SK-N-SH (cell line): ENCODE measurements around the gene TLCD2. TPM values are rescaled to one million over a fixed set of nuclear protein-coding genes. Genes with fewer than 3 reads are reported as not detected.
A peak's percentile ranks its signal among the peaks of the same experiment; 100 is the strongest.

ENCODE experiments used
- CTCF ChIA-PET: fragments of 300-600, 350-600 bp; formaldehyde crosslinking; extraction: SDS; loops from one replicate; lab custom pipeline; 2021; lab: Yijun Ruan, JAX
- POLR2A ChIA-PET: fragments of 350-600 bp; sonication (Branson Sonifier 250); formaldehyde crosslinking; extraction: SDS; loops from one replicate; lab custom pipeline; 2020; ENCODE audit warnings: antibody characterized with exemption, inconsistent platforms; lab: Yijun Ruan, JAX
- DNase-seq: peaks from one replicate; pipeline ENCODE4 v3.0.0; 2012
- H2AFZ ChIP-seq: fragments of 200-600 bp; sonication (generic); 2 replicates; pipeline ENCODE4 v1.8.1; 2016; ENCODE audit warnings: antibody characterized with exemption, mild to moderate bottlenecking, low read depth
- H3F3A ChIP-seq: fragments of 200-600 bp; sonication (generic); replicated peaks from 2 replicates; pipeline ENCODE3; 2016; ENCODE audit warnings: antibody characterized with exemption, mild to moderate bottlenecking; ENCODE audit not compliant: insufficient read depth
- H3K27ac ChIP-seq, 2 experiments: fragments of 200-500 bp in 1 of 2; fragments of 200-600 bp in 1 of 2; sonication (Bioruptor generic) in 1 of 2; sonication (generic), shearing (Covaris generic) in 1 of 2; 2 replicates each; pipeline versions ENCODE4 v1.5.1 to v1.6.1; 2014 to 2016; ENCODE audit warnings: low read depth in 2 of 2, inconsistent platforms in 1 of 2, low read length in 1 of 2, mild to moderate bottlenecking in 1 of 2, mixed read lengths in 1 of 2
- H3K27me3 ChIP-seq: fragments of 200-600 bp; sonication (generic), shearing (Covaris generic); 2 replicates; pipeline ENCODE4 v1.6.1; 2016; ENCODE audit warnings: mixed run types; ENCODE audit not compliant: insufficient read depth
- H3K36me3 ChIP-seq, 2 experiments: fragments of 200-500 bp in 1 of 2; fragments of 200-600 bp in 1 of 2; sonication (Bioruptor generic) in 1 of 2; sonication (generic) in 1 of 2; replicated peaks in 1 of 2; 2 replicates each; pipeline versions ENCODE3 to v1.5.1; 2014 to 2016; ENCODE audit warnings: low read length in 1 of 2, mild to moderate bottlenecking in 1 of 2; ENCODE audit not compliant: insufficient read depth in 2 of 2, control insufficient read depth in 1 of 2
- H3K4me1 ChIP-seq, 2 experiments: fragments of 200-500 bp in 1 of 2; fragments of 200-600 bp in 1 of 2; sonication (Bioruptor generic) in 1 of 2; sonication (generic), shearing (Covaris generic) in 1 of 2; 2 replicates each; pipeline versions ENCODE4 v1.5.1 to v1.6.1; 2014 to 2016; ENCODE audit warnings: low read depth in 1 of 2, low read length in 1 of 2, mixed run types in 1 of 2; ENCODE audit not compliant: insufficient read depth in 2 of 2, control insufficient read depth in 1 of 2
- H3K4me2 ChIP-seq: fragments of 200-600 bp; sonication (generic), shearing (Covaris generic); 2 replicates; pipeline ENCODE4 v1.6.1; 2017; ENCODE audit warnings: mixed run types
- H3K4me3 ChIP-seq, 2 experiments: fragments of 200-500 bp in 1 of 2; fragments of 200-600 bp in 1 of 2; sonication (Bioruptor generic) in 1 of 2; sonication (generic), shearing (Covaris generic) in 1 of 2; 2 replicates each; pipeline versions ENCODE4 v1.5.1 to v1.8.1; 2014 to 2016; ENCODE audit warnings: low read depth in 2 of 2, inconsistent platforms in 1 of 2, low read length in 1 of 2, mild to moderate bottlenecking in 1 of 2, mixed read lengths in 1 of 2, moderate library complexity in 1 of 2
- H3K79me2 ChIP-seq: fragments of 200-600 bp; sonication (generic); 2 replicates; pipeline ENCODE4 v1.8.1; 2017; ENCODE audit warnings: mild to moderate bottlenecking; ENCODE audit not compliant: insufficient read depth
- H3K9ac ChIP-seq: fragments of 200-600 bp; sonication (generic); 2 replicates; pipeline ENCODE4 v1.6.1; 2017; ENCODE audit warnings: mixed run types
- H3K9me2 ChIP-seq: fragments of 200-600 bp; sonication (generic); 2 replicates; pipeline ENCODE4 v1.6.1; 2017; ENCODE audit warnings: mixed run types
- H3K9me3 ChIP-seq: fragments of 200-600 bp; sonication (generic); 2 replicates; pipeline ENCODE4 v1.6.1; 2017; ENCODE audit warnings: mixed run types, mild to moderate bottlenecking, moderate library complexity
- H4K20me1 ChIP-seq: fragments of 200-600 bp; sonication (generic); 2 replicates; pipeline ENCODE4 v1.6.1; 2017; ENCODE audit warnings: mild to moderate bottlenecking, mixed run types; ENCODE audit not compliant: insufficient read depth
- CHD2 ChIP-seq: fragments of 150-350 bp; IDR thresholded peaks from 2 replicates; pipeline ENCODE4 v1.6.1; 2018; ENCODE audit warnings: low read length; ENCODE audit not compliant: partially characterized antibody
- ELF1 ChIP-seq: IDR thresholded peaks from 2 replicates; pipeline ENCODE4 v1.4.0; 2012
- GABPA ChIP-seq: IDR thresholded peaks from 2 replicates; pipeline ENCODE4 v1.4.0; 2012; ENCODE audit warnings: low read depth, mild to moderate bottlenecking
- MXI1 ChIP-seq: IDR thresholded peaks from 2 replicates; pipeline ENCODE4 v1.6.1; 2012; ENCODE audit warnings: mild to moderate bottlenecking, low read depth, low read length, improper control_type of control experiment
- POLR2AphosphoS5 ChIP-seq: IDR thresholded peaks from 2 replicates; pipeline ENCODE4 v1.6.1; 2012; ENCODE audit warnings: low read depth, low read length
- RCOR1 ChIP-seq: fragments of 150-350 bp; IDR thresholded peaks from 2 replicates; pipeline ENCODE4 v1.6.1; 2017; ENCODE audit warnings: antibody characterized with exemption, low read length
- RFX5 ChIP-seq: IDR thresholded peaks from 2 replicates; pipeline ENCODE4 v1.6.1; 2012; ENCODE audit warnings: mild to moderate bottlenecking, improper control_type of control experiment, low read length
- RXRA ChIP-seq: IDR thresholded peaks from 2 replicates; pipeline ENCODE4 v1.4.0; 2012; ENCODE audit warnings: low read depth, mild to moderate bottlenecking, borderline replicate concordance
- SIN3A ChIP-seq: IDR thresholded peaks from 2 replicates; pipeline ENCODE4 v1.6.1; 2012; ENCODE audit warnings: low read depth, mild to moderate bottlenecking, low read length, moderate library complexity, borderline replicate concordance
- SMC3 ChIP-seq: IDR thresholded peaks from 2 replicates; pipeline ENCODE4 v1.6.1; 2012; ENCODE audit warnings: low read depth, low read length, improper control_type of control experiment
- TEAD4 ChIP-seq: IDR thresholded peaks from 2 replicates; pipeline ENCODE4 v1.4.0; 2012; ENCODE audit warnings: mild to moderate bottlenecking, borderline replicate concordance; ENCODE audit not compliant: insufficient read depth
- YY1 ChIP-seq: IDR thresholded peaks from 2 replicates; pipeline ENCODE4 v1.4.0; 2012; ENCODE audit warnings: low read depth, mild to moderate bottlenecking
- WGBS: methylation state at CpG from one replicate; pipeline ENCODE4 v1.1.6; 2017; ENCODE audit warnings: low lambda C conversion rate; 5-methylcytosine and 5-hydroxymethylcytosine counted together
- polyA plus RNA-seq, 3 experiments: library from polyadenylated mRNA; depleted of rRNA; stranded (reverse); fragments of >200 nt; gene quantifications; 2 replicates each; pipeline ENCODE4 v1.2.3, GENCODE V29; 2012
- TF ChIP-seq, protein P1 (sequence below): IDR thresholded peaks from 2 replicates; pipeline ENCODE4 v1.4.0; 2012; ENCODE audit warnings: low read depth
- TF ChIP-seq, protein P2 (sequence below): fragments of 150-350 bp; IDR thresholded peaks from 2 replicates; pipeline ENCODE4 v1.6.1; 2016; ENCODE audit warnings: mild to moderate bottlenecking, low read depth, low read length
- TF ChIP-seq, protein P3 (sequence below): IDR thresholded peaks from 2 replicates; pipeline ENCODE4 v1.4.0; 2012; ENCODE audit warnings: low read depth, borderline replicate concordance
- TF ChIP-seq, protein P4 (sequence below): fragments of 200-600 bp; sonication (generic); IDR thresholded peaks from 2 replicates; pipeline ENCODE4 v1.6.1; 2017; ENCODE audit warnings: antibody characterized with exemption, mild to moderate bottlenecking, moderate library complexity

The TLCD2 gene
- polyA plus RNA-seq, 1 of the 3 experiments (the other 2 are of a cell fraction) = 1.3 TPM

DNA sequence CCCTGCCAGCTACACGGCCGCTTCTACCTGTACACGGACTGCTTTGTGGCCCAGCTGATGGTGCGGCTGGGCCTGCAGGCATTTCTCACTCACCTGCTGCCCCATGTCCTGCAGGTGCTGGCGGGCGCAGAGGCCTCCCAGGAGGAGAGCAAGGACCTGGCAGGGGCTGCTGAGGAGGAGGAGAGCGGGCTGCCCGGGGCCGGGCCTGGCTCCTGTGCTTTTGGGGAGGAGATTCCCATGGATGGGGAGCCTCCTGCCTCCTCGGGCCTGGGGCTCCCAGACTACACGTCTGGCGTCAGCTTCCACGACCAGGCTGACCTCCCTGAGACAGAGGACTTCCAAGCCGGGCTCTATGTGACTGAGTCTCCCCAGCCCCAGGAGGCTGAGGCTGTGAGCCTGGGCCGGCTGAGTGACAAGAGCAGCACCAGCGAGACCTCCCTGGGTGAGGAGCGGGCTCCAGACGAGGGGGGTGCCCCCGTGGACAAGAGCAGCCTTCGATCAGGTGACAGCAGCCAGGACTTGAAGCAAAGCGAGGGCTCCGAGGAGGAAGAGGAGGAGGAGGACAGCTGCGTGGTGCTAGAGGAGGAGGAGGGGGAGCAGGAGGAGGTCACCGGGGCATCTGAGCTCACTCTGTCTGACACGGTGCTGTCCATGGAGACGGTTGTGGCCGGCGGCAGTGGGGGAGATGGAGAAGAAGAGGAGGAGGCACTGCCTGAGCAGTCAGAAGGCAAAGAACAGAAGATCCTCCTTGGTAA is 17.9 kb upstream of the TLCD2 start:
- H3F3A ChIP-seq = peaks cover 6% of the 10 kb centered on the region
- ChIA-PET POLR2A (no interaction called here), CTCF (interaction anchor here (1.0 to 1.6 kb wide), 2 partner anchors 28 to 56 kb away, joined by 3 to 6 read pairs; no protein-coding TSS in a partner anchor)
- no peak overlapping the region for H2AFZ ChIP-seq
- H3K4me1 ChIP-seq = peaks cover 0 to 8% of the 10 kb centered on the region in 2 experiments; a peak in 2 of 4 replicates
- DNase-seq = peak; percentile 16
- no peaks in the 10 kb centered on the region for H3K9me2 ChIP-seq
- H3K79me2 ChIP-seq = peaks cover 4% of the 10 kb centered on the region; the same call in 1 of the 2 replicates
- H3K27ac ChIP-seq = no peak overlapping the region
- peaks cover 0 to 34% of the 10 kb centered on the region in 2 experiments for H3K36me3 ChIP-seq
- H3K27me3 ChIP-seq = no peaks in the 10 kb centered on the region
- no peaks in the 10 kb centered on the region for H3K9me3 ChIP-seq
- no peak overlapping the region for H3K9ac ChIP-seq
- 90% methylated on average over 22 of the region's 28 CpGs for WGBS
- H3K4me2 ChIP-seq = no peak overlapping the region
- TF ChIP-seq ELF1 = no peak
- TF ChIP-seq, protein P1, sequence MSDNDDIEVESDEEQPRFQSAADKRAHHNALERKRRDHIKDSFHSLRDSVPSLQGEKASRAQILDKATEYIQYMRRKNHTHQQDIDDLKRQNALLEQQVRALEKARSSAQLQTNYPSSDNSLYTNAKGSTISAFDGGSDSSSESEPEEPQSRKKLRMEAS = no peak
- no peak for TF ChIP-seq CHD2
- TF ChIP-seq, protein P2, sequence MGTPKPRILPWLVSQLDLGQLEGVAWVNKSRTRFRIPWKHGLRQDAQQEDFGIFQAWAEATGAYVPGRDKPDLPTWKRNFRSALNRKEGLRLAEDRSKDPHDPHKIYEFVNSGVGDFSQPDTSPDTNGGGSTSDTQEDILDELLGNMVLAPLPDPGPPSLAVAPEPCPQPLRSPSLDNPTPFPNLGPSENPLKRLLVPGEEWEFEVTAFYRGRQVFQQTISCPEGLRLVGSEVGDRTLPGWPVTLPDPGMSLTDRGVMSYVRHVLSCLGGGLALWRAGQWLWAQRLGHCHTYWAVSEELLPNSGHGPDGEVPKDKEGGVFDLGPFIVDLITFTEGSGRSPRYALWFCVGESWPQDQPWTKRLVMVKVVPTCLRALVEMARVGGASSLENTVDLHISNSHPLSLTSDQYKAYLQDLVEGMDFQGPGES = no peak
- no peak for TF ChIP-seq RCOR1
- TF ChIP-seq RFX5 = no peak
- no peak for TF ChIP-seq POLR2AphosphoS5
- TF ChIP-seq, protein P3, sequence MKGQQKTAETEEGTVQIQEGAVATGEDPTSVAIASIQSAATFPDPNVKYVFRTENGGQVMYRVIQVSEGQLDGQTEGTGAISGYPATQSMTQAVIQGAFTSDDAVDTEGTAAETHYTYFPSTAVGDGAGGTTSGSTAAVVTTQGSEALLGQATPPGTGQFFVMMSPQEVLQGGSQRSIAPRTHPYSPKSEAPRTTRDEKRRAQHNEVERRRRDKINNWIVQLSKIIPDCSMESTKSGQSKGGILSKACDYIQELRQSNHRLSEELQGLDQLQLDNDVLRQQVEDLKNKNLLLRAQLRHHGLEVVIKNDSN = no peak
- no peaks in the 10 kb centered on the region for H4K20me1 ChIP-seq
- H3K4me3 ChIP-seq = no peak overlapping the region

DNA sequence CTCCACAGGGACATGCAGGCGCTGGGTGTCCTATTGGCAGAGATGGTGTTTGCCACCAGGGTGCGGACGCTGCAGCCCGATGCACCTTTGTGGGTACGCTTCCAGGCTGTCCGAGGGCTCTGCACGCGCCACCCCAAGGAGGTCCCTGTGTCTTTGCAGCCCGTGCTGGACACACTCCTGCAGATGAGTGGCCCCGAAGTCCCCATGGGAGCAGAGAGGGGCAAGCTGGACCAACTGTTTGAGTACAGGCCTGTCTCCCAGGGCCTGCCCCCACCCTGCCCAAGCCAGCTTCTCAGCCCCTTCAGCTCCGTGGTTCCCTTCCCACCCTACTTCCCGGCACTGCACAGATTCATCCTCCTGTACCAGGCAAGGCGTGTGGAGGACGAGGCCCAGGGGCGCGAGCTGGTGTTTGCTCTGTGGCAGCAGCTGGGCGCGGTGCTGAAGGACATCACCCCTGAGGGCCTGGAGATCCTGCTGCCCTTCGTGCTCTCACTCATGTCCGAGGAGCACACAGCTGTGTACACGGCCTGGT is 17.1 kb upstream of the TLCD2 start:
- Histone ChIP-seq H3K9ac (no peak overlapping the region), H3K4me3 (no peak overlapping the region), H3K27ac (no peak overlapping the region), H3K36me3 (peaks cover 0 to 33% of the 10 kb centered on the region in 2 experiments), H3K4me2 (no peak overlapping the region), H4K20me1 (no peaks in the 10 kb centered on the region), H3K27me3 (no peaks in the 10 kb centered on the region), H3K9me2 (no peaks in the 10 kb centered on the region), H2AFZ (no peak overlapping the region), H3F3A (peaks cover 10% of the 10 kb centered on the region), H3K9me3 (no peaks in the 10 kb centered on the region), H3K79me2 (peaks cover 4% of the 10 kb centered on the region; the same call in 1 of the 2 replicates), H3K4me1 (peaks cover 0 to 8% of the 10 kb centered on the region in 2 experiments; a peak in 2 of 4 replicates)
- no peak for DNase-seq
- 82% methylated on average over 6 of the region's 21 CpGs for WGBS
- POLR2A ChIA-PET = interaction anchor here (1.6 kb wide), 1 partner anchor 11 kb away, joined by 5 read pairs; no protein-coding TSS in a partner anchor
- CTCF ChIA-PET = interaction anchor here (0.5 to 1.0 kb wide), 2 partner anchors 57 to 87 kb away, joined by 3 to 6 read pairs; no protein-coding TSS in a partner anchor
- TF ChIP-seq CHD2 (no peak), MXI1 (no peak), SMC3 (no peak), GABPA (no peak), RXRA (no peak), SIN3A (no peak), YY1 (no peak), TEAD4 (no peak)
- TF ChIP-seq, protein P4, sequence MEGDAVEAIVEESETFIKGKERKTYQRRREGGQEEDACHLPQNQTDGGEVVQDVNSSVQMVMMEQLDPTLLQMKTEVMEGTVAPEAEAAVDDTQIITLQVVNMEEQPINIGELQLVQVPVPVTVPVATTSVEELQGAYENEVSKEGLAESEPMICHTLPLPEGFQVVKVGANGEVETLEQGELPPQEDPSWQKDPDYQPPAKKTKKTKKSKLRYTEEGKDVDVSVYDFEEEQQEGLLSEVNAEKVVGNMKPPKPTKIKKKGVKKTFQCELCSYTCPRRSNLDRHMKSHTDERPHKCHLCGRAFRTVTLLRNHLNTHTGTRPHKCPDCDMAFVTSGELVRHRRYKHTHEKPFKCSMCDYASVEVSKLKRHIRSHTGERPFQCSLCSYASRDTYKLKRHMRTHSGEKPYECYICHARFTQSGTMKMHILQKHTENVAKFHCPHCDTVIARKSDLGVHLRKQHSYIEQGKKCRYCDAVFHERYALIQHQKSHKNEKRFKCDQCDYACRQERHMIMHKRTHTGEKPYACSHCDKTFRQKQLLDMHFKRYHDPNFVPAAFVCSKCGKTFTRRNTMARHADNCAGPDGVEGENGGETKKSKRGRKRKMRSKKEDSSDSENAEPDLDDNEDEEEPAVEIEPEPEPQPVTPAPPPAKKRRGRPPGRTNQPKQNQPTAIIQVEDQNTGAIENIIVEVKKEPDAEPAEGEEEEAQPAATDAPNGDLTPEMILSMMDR = no peak
- TF ChIP-seq, protein P2 = no peak
- TF ChIP-seq, all 33 proteins: peak for 0
